HFF-Myc (cell line): Measurements from ENCODE around the gene MAD2L1.

Experiments
- DNase-seq: peaks from one replicate; pipeline ENCODE4 v3.0.0-alpha.2; 2011; ENCODE audit warnings: low read depth; ENCODE audit errors: extremely low read depth
- H3K4me3 ChIP-seq: replicated peaks from 2 replicates; pipeline ENCODE4 v1.5.1; 2011; ENCODE audit warnings: low read depth, mild to moderate bottlenecking, control low read depth, low read length
- TF ChIP-seq, protein P1 (sequence below): IDR thresholded peaks from 2 replicates; pipeline ENCODE4 v1.5.1; 2012; ENCODE audit warnings: mild to moderate bottlenecking, low read depth, low read length, control low read depth; ENCODE audit errors: missing control alignments

Gene MAD2L1

DNA sequence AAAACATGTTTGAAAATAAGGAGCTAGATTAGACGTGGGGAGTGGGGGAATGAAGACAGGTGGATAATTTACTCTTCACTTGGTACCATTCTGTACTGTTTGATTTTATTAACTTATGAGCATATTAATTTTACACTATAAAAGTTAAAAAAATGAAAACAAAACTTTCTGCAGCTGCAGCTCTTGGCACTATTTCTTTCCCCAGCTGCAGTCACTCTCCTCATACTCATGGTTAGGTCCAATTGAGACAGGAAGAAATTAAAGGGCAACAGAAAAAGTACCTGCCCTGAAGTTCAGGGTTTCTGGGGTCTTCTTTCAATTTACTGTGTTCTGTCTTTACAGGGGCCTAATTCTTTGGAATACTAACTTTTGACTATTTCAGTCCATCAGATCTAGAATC, 15.4 kb downstream of the MAD2L1 start:
- DNase-seq: no peak
- TF ChIP-seq, protein P1, sequence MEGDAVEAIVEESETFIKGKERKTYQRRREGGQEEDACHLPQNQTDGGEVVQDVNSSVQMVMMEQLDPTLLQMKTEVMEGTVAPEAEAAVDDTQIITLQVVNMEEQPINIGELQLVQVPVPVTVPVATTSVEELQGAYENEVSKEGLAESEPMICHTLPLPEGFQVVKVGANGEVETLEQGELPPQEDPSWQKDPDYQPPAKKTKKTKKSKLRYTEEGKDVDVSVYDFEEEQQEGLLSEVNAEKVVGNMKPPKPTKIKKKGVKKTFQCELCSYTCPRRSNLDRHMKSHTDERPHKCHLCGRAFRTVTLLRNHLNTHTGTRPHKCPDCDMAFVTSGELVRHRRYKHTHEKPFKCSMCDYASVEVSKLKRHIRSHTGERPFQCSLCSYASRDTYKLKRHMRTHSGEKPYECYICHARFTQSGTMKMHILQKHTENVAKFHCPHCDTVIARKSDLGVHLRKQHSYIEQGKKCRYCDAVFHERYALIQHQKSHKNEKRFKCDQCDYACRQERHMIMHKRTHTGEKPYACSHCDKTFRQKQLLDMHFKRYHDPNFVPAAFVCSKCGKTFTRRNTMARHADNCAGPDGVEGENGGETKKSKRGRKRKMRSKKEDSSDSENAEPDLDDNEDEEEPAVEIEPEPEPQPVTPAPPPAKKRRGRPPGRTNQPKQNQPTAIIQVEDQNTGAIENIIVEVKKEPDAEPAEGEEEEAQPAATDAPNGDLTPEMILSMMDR: no peak
- no peak overlapping the region for H3K4me3 ChIP-seq

DNA sequence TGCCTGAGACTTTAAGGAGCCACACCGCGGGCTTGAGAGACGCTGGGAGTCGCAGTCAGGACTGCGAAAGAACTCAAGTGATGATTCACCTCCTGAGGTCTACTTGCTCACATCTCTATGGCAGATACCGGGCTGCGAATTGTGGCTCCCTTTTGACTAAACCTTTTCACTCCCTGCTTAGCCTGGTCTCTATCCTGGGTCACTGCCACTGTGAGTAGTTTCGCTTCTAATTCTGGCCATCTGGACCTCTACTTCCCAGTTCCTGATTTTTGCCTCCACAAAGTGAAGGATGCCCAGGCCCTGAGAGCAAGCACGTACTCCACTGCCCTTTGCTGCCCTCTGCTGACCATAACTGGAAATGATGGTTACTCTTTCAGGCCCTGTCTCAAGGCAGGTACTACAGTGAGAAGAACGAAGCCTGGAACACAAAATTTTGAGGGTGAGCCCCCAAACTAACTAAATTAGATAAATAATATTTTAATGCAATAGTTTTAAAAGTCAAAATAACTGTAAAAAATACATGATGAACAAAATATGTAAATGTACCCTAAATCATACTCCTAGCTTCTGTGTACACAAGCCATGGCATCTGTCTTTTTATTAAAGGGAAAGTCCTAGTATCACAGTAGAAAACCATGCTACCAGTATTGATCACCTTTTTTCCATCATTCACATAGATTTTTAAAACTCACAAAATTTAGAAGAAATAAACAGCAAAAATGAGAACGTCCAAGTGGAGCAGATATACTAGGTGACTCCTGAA, 16.7 kb downstream of the MAD2L1 start:
- TF ChIP-seq, protein P1: peak; percentile 82
- H3K4me3 ChIP-seq: peak overlapping the region; percentile 37
- peak; percentile 84 for DNase-seq

DNA sequence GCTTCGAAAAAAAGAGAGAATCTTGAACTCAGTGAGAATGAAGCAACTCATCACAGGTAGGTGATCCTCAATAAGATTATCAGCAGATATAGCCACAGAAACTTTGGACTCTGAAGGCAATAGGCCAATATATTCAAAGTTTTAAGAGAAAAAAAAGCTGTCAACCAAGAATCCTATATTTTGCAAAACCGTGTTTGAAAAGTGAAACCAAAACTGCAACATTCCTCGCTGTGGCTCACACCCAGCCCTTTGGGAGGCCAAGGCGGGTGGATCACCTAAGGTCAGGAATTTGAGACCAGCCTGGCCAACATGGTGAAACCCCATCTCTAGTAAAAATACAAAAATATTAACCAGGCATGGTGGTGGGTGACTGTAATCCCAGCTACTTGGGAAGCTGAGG, 22.8 kb downstream of the MAD2L1 start:
- TF ChIP-seq, protein P1: no peak
- no peak for DNase-seq
- H3K4me3 ChIP-seq: no peak overlapping the region

DNA sequence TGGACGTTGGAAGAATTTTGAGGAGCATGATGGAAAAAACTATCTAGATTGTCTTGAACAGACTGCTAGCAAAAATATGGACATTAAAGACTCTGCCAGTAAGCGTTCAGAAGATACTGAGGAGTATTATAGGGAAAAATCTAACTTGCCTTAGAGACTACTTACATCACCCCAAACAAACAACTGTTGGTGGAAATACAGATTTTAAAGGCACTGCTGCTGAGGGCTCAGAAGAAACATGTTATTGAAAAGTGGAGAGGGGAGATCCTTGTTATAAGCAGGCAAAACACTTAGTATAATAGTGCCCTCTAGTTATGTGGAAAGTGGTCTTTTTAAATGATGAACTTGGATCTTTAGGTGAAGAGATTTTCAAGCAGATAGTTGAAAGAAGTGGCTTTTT, 29.2 kb downstream of the MAD2L1 start:
- H3K4me3 ChIP-seq: no peak overlapping the region
- no peak for DNase-seq
- TF ChIP-seq, protein P1: no peak

DNA sequence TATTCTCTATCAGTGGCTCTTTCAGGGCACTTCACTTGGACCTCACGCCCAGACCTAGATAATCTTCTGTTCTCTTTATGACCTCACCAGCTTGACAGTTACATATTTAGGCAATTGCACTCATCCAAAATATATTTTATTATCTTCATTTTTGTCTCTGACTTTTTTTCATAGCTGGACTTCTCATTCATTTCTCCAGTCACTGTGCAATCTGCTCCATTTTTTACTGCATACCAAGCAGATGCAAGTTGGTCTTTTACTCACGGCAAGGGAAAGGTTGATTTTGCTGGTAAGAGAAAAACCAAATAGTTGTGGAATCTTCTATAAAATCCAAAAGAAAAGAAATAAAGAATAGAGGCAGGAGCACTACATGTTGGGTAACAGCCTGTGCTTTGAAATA, 31.7 kb downstream of the MAD2L1 start:
- no peak for DNase-seq
- TF ChIP-seq, protein P1: no peak
- no peak overlapping the region for H3K4me3 ChIP-seq

DNA sequence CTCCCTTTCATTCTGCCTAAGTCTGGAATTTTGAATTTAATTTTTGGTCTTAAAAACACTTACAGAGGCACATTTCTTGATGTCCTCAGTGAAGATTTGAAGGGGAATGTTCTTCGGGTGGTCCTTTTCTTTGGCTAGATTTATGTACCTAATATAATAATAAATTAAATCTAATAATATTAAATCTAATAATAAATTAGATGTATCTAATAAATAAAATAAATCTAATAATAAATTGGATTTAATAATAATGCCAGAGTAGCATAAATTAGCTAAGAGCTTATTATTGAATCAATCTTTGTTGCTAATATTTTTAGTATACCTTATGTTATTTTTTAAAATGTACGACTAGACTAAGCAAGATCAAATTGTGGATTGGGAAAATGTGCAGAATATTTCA, 39.8 kb downstream of the MAD2L1 start:
- TF ChIP-seq, protein P1: no peak
- DNase-seq: no peak
- H3K4me3 ChIP-seq: no peak overlapping the region

DNA sequence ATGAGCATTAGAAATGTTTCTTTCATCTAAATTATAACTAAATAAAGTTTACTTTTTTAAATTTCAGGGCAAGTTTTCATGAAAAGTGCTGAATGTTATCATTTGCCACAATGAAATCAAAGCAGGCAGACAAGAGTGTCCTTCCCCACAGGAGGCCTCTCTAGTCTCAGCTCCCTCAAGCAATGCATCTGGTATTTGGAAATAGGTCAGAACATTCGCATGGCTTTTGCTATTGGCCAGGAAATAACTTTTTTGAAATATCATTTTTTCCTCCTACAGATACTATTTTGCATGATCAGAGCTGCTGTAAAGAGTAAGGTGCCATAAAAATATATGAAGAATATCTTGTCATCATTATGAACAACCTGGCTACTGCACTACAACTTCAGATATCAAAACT, 41.1 kb downstream of the MAD2L1 start:
- no peak overlapping the region for H3K4me3 ChIP-seq
- no peak for DNase-seq
- TF ChIP-seq, protein P1: no peak
